Measurements from ENCODE around the gene GPC3. TPM values are rescaled to one million over a fixed set of nuclear protein-coding genes. Genes with fewer than 3 reads are reported as not detected.

GPC3 gene
- total and polyA plus RNA-seq, 2 donors (not counting 3 experiments of a cell fraction or from before 2014, with no cell fraction given) = not detected

- Histone ChIP-seq H3K36me3 (ENCODE audit: control insufficient read depth in 2 of 2, extremely low read depth in 1 of 2, insufficient read depth in 2 of 2, low read length in 2 of 2) (no peaks in the 10 kb centered on the region), H3K27me3 (ENCODE audit: control insufficient read depth in 2 of 2, insufficient read depth in 2 of 2, low read length in 2 of 2) (no peaks in the 10 kb centered on the region), H3K9me1 (replicated peaks; ENCODE audit: control insufficient read depth, extremely low read depth, insufficient read depth, low read length) (no peaks in the 10 kb centered on the region), H3K79me2 (ENCODE audit: control insufficient read depth, insufficient read depth, low read length) (no peaks in the 10 kb centered on the region), H3K9ac (replicated peaks; ENCODE audit: extremely low read depth, insufficient read depth, low read length) (no peak overlapping the region), H4K20me1 (replicated peaks; ENCODE audit: control insufficient read depth, extremely low read depth, insufficient read depth, low read length) (no peaks in the 10 kb centered on the region), H2AFZ (ENCODE audit: low read depth, low read length) (no peak overlapping the region), H3K4me2 (ENCODE audit: insufficient read depth, low read length) (no peak overlapping the region), H3K4me1 (ENCODE audit: control insufficient read depth, extremely low read depth, insufficient read depth, low read length) (no peaks in the 10 kb centered on the region), H3K27ac (ENCODE audit: insufficient read depth, low read depth, low read length) (no peak overlapping the region), H3K4me3 (replicated peaks in 1 of 3; ENCODE audit: insufficient read depth in 1 of 3, low read depth in 1 of 3, low read length in 3 of 3) (no peak overlapping the region), H3K9me3 (replicated peaks; ENCODE audit: control insufficient read depth, insufficient read depth, low read length) (no peaks in the 10 kb centered on the region)
- dilution Hi-C loops (cut with MboI; ENCODE audit: extremely low pct_ligation_motif_present, low sequenced_read_pairs) (no loop called here), intact Hi-C loops (cut with micrococcal nuclease) (no loop called here)
- ChIA-PET POLR2A (no interaction called here), CTCF (no interaction called here)
- no peak for DNase-seq (ENCODE audit: low read depth, low spot score)
- no peak for FAIRE-seq
- BruUV-seq (replicated peaks) = no TSS peak
- no peak for TF ChIP-seq CTCF (IDR thresholded peaks at IDR 0.05; ENCODE audit: extremely low read depth in 1 of 2, insufficient read depth in 1 of 2, low read depth in 1 of 2, low read length in 2 of 2)
- TF ChIP-seq MYC (IDR thresholded peaks at IDR 0.05; ENCODE audit: low read depth, low read length) = no peak
Measured at GRCh38 chrX:133939655-133940302, 45.6 kb downstream of the GPC3 start.

GRCh38 chrX:133938530-133938929 is 46.9 kb downstream of the GPC3 start:
- H3K27me3 ChIP-seq (ENCODE audit: control insufficient read depth in 2 of 2, insufficient read depth in 2 of 2, low read length in 2 of 2) = no peaks in the 10 kb centered on the region
- BruUV-seq (replicated peaks) = no TSS peak
- no peak overlapping the region for H3K4me2 ChIP-seq (ENCODE audit: insufficient read depth, low read length)
- H3K9ac ChIP-seq (replicated peaks; ENCODE audit: extremely low read depth, insufficient read depth, low read length) = no peak overlapping the region
- intact Hi-C loops (cut with micrococcal nuclease) = no loop called here
- no peak overlapping the region for H3K27ac ChIP-seq (ENCODE audit: insufficient read depth, low read depth, low read length)
- FAIRE-seq (no peak), DNase-seq (ENCODE audit: low read depth, low spot score) (no peak)
- H2AFZ ChIP-seq (ENCODE audit: low read depth, low read length) = no peak overlapping the region
- H3K79me2 ChIP-seq (ENCODE audit: control insufficient read depth, insufficient read depth, low read length) = no peaks in the 10 kb centered on the region
- no peaks in the 10 kb centered on the region for H3K4me1 ChIP-seq (ENCODE audit: control insufficient read depth, extremely low read depth, insufficient read depth, low read length)
- dilution Hi-C loops (cut with MboI; ENCODE audit: extremely low pct_ligation_motif_present, low sequenced_read_pairs) = no loop called here
- TF ChIP-seq POLR2A (IDR thresholded peaks at IDR 0.05; ENCODE audit: low read depth, low read length) = no peak
- TF ChIP-seq FOS (IDR thresholded peaks at IDR 0.05; ENCODE audit: borderline replicate concordance, insufficient read depth, low read length) = no peak
- TF ChIP-seq GATA2 (IDR thresholded peaks at IDR 0.05; ENCODE audit: insufficient read depth, insufficient read length, low read depth, low read length) = no peak
- TF ChIP-seq MYC (IDR thresholded peaks at IDR 0.05; ENCODE audit: low read depth, low read length) = no peak
- TF ChIP-seq JUN (IDR thresholded peaks at IDR 0.05; ENCODE audit: borderline replicate concordance, insufficient read depth, insufficient read length, low read depth) = no peak
- TF ChIP-seq MAX (IDR thresholded peaks at IDR 0.05; ENCODE audit: insufficient read depth, insufficient read length) = no peak
- TF ChIP-seq POLR2AphosphoS5 (IDR thresholded peaks at IDR 0.05; ENCODE audit: insufficient read depth, low read depth, low read length) = no peak
- no peak for TF ChIP-seq CTCF (IDR thresholded peaks at IDR 0.05; ENCODE audit: extremely low read depth in 1 of 2, insufficient read depth in 1 of 2, low read depth in 1 of 2, low read length in 2 of 2)
- TF ChIP-seq EZH2 (IDR thresholded peaks at IDR 0.05; ENCODE audit: borderline replicate concordance, low read depth, low read length, severe bottlenecking) = no peak
- no peaks in the 10 kb centered on the region for H3K9me3 ChIP-seq (replicated peaks; ENCODE audit: control insufficient read depth, insufficient read depth, low read length)
- H4K20me1 ChIP-seq (replicated peaks; ENCODE audit: control insufficient read depth, extremely low read depth, insufficient read depth, low read length) = no peaks in the 10 kb centered on the region
- no peaks in the 10 kb centered on the region for H3K36me3 ChIP-seq (ENCODE audit: control insufficient read depth in 2 of 2, extremely low read depth in 1 of 2, insufficient read depth in 2 of 2, low read length in 2 of 2)
- H3K9me1 ChIP-seq (replicated peaks; ENCODE audit: control insufficient read depth, extremely low read depth, insufficient read depth, low read length) = no peaks in the 10 kb centered on the region
- H3K4me3 ChIP-seq (replicated peaks in 1 of 3; ENCODE audit: insufficient read depth in 1 of 3, low read depth in 1 of 3, low read length in 3 of 3) = no peak overlapping the region
- POLR2A ChIA-PET = no interaction called here
- CTCF ChIA-PET = no interaction called here
